Left ventricle myocardium superior (tissue), 1 donor: ENCODE data around the gene IGFN1. TPM values are rescaled to one million over a fixed set of nuclear protein-coding genes. Genes with fewer than 3 reads are reported as not detected.

Experiments
- ATAC-seq: fragments of 200-7000 bp; cut with Tn5 transposase; one replicate; pipeline ENCODE4 v1.9.1; 2020; ENCODE audit warnings: mild to moderate bottlenecking, moderate library complexity
- DNase-seq: peaks from one replicate; pipeline ENCODE4 v3.0.0-alpha.2; 2020
- intact Hi-C: fragments of 100-400 bp; cut with micrococcal nuclease; formaldehyde crosslinking; loops from one replicate; pipeline ENCODE4 v1.11.0; 2022
- long read RNA-seq: library from polyadenylated mRNA; unstranded; transcript quantifications from one replicate; pipeline ENCODE4 v2.0.0, GENCODE V29; 2021
- total RNA-seq: library from RNA; stranded (reverse); fragmentation: NEBNext Ultra II Directional; extraction: Animal tissue kit (Norgen Biotek cat#: 25700); gene quantifications from one replicate; pipeline ENCODE4 v1.2.1, GENCODE V29; 2021
- donor health status: DM: no; HTN: yes; CAD: no; lungs with severe emphysema.

The IGFN1 gene
- not detected for total RNA-seq
- long read RNA-seq, result 0 reads

GRCh38 chr1:201190624-201191051, at the start of gene IGFN1:
TSS of gene IGFN1 (plus strand) at chr1:201190824. CDS start at chr1:201193294, 2,470 bp downstream.
- intact Hi-C loops, result no loop called here

GRCh38 chr1:201140941-201141260, 49.7 kb upstream of the IGFN1 start:
- DNase-seq (no peak), ATAC-seq (no peak)
- intact Hi-C loops, result no loop called here

More at GRCh38 chr1:201190624-201191051, at the start of gene IGFN1:
- ATAC-seq (no peak), DNase-seq (no peak)

- ATAC-seq (no peak), DNase-seq (no peak)
- intact Hi-C loops, result no loop called here
These were observed 49.2 kb upstream of the IGFN1 start for GRCh38 chr1:201141418-201141817.

- DNase-seq (peak; percentile 77), ATAC-seq (peak; percentile 64)
- intact Hi-C loops, result no loop called here
These were observed 48.4 kb upstream of the IGFN1 start for GRCh38 chr1:201142011-201142848.

- intact Hi-C loops, result no loop called here
- no peak for DNase-seq
These were observed 47.5 kb upstream of the IGFN1 start for GRCh38 chr1:201142849-201143725.

GRCh38 chr1:201143726-201144635, 46.6 kb upstream of the IGFN1 start:
- DNase-seq, result no peak
- intact Hi-C loops, result no loop called here
- no peak for ATAC-seq

More at GRCh38 chr1:201142849-201143725, 47.5 kb upstream of the IGFN1 start:
- ATAC-seq, result peak; percentile 23

- ATAC-seq (no peak), DNase-seq (no peak)
- intact Hi-C loops, result no loop called here
These were observed 45.9 kb upstream of the IGFN1 start for GRCh38 chr1:201144701-201145100.

GRCh38 chr1:201145132-201145531, 45.5 kb upstream of the IGFN1 start:
- ATAC-seq (no peak), DNase-seq (no peak)
- intact Hi-C loops, result no loop called here

GRCh38 chr1:201145816-201146215, 44.8 kb upstream of the IGFN1 start:
- no peak for ATAC-seq
- intact Hi-C loops, result no loop called here

GRCh38 chr1:201146626-201147390, 43.8 kb upstream of the IGFN1 start:
- intact Hi-C loops, result no loop called here
- ATAC-seq, result no peak

More at GRCh38 chr1:201145816-201146215, 44.8 kb upstream of the IGFN1 start:
- DNase-seq, result no peak

GRCh38 chr1:201147396-201148015, 43.1 kb upstream of the IGFN1 start:
- intact Hi-C loops, result no loop called here
- DNase-seq (no peak), ATAC-seq (no peak)

More at GRCh38 chr1:201146626-201147390, 43.8 kb upstream of the IGFN1 start:
- no peak for DNase-seq

GRCh38 chr1:201149400-201149799, 41.2 kb upstream of the IGFN1 start:
- intact Hi-C loops, result no loop called here
- DNase-seq (no peak), ATAC-seq (no peak)

GRCh38 chr1:201153474-201154388, 36.9 kb upstream of the IGFN1 start:
- ATAC-seq (peak; percentile 84), DNase-seq (no peak)
- intact Hi-C loops, result no loop called here

GRCh38 chr1:201154389-201155165, 36.0 kb upstream of the IGFN1 start, which contains the start of gene TMEM9:
TSS of gene TMEM9 (minus strand) at chr1:201154474. CDS start at chr1:201153923, 551 bp downstream.
- peak; percentile 98 for ATAC-seq
- intact Hi-C loops, result no loop called here
- peak; percentile 98 for DNase-seq

GRCh38 chr1:201155354-201155753, 35.3 kb upstream of the IGFN1 start:
- ATAC-seq (no peak), DNase-seq (no peak)
- intact Hi-C loops, result no loop called here

- intact Hi-C loops, result no loop called here
- DNase-seq (no peak), ATAC-seq (no peak)
These were observed 34.3 kb upstream of the IGFN1 start for GRCh38 chr1:201156346-201156745.
